Mucosa of stomach (tissue), 1 donor: Measurements from ENCODE around the gene SPINK2.

Experiments used
- H3K27me3 ChIP-seq: one replicate; pipeline ENCODE4 v1.7.0; 2013; ENCODE audit warnings: mild to moderate bottlenecking, low read length; ENCODE audit not compliant: control insufficient read depth, insufficient read depth
- H3K36me3 ChIP-seq: one replicate; pipeline ENCODE4 v1.7.0; 2013; ENCODE audit warnings: low read length; ENCODE audit not compliant: control insufficient read depth, insufficient read depth
- H3K4me1 ChIP-seq: one replicate; pipeline ENCODE4 v1.7.0; 2013; ENCODE audit warnings: mild to moderate bottlenecking, low read length; ENCODE audit not compliant: control insufficient read depth, insufficient read depth
- H3K4me3 ChIP-seq: one replicate; pipeline ENCODE4 v1.7.0; 2013; ENCODE audit warnings: low read length
- H3K9ac ChIP-seq: one replicate; pipeline ENCODE4 v1.7.0; 2013; ENCODE audit warnings: mild to moderate bottlenecking, low read length, moderate library complexity
- H3K9me3 ChIP-seq: one replicate; pipeline ENCODE4 v1.7.0; 2013; ENCODE audit warnings: mild to moderate bottlenecking, low read length, moderate library complexity; ENCODE audit not compliant: control insufficient read depth
- donor health status: Pancreatic carcinoma.

The SPINK2 gene

DNA sequence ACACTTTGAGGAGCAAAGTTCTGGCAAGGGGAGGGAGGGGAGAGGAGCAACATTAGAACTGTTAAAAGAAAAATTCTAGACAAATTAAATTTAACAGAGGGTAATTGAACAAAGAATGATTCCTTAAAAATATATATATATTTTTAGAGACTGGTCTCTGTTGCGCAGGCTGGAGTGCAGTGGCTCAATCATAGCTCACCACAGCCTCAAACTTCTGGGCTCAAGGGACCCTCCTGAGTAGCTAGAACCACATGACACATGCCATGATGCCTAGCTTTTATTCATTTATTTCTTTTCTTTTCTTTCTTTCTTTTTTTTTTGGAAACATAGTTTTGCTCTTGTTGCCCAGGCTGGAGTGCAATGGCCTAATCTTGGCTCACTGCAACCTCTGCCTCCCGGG, 19.1 kb upstream of the SPINK2 start:
- no peaks in the 10 kb centered on the region for H3K9me3 ChIP-seq
- H3K36me3 ChIP-seq, result no peaks in the 10 kb centered on the region
- H3K4me1 ChIP-seq, result no peaks in the 10 kb centered on the region
- H3K9ac ChIP-seq, result no peak overlapping the region
- H3K27me3 ChIP-seq, result no peaks in the 10 kb centered on the region
- no peak overlapping the region for H3K4me3 ChIP-seq

GRCh38 chr4:56828784-56829535, 7.5 kb upstream of the SPINK2 start:
- Histone ChIP-seq H3K27me3 (no peaks in the 10 kb centered on the region), H3K36me3 (no peaks in the 10 kb centered on the region), H3K4me3 (no peak overlapping the region), H3K4me1 (no peaks in the 10 kb centered on the region), H3K9me3 (no peaks in the 10 kb centered on the region), H3K9ac (no peak overlapping the region)

DNA sequence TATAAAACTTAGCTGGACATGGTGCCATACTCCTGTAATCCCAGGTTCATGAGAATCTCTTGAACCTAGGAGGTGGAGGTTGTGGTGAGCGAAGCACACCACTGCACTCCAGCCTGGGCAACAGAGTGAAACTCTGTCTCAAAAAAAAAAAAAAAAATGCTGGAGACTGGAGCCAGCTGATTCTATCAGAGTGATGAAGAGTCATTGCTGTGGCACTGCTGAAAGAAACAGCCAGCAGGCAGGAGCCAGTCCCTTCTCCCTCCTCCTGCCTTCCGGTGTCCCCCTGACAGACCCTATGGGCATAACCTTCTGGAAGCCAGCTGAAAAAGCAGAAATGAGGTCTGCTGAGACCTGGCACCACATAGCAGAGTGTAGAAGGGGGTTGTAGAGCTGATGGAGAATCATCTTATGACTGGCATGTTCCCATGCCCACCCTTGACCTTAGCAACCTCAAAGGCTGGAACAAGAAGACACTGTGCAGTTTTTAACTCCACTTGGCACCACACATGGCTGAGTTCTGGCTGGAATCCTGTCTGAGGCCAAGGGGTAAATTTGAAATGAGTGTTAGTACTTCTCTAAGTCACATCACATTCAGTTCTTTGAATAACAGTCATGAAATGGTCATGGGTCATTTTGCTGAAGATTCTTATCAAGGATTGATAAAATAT, 2.6 kb upstream of the SPINK2 start:
- H3K9me3 ChIP-seq, result no peaks in the 10 kb centered on the region
- peaks cover 19% of the 10 kb centered on the region for H3K27me3 ChIP-seq
- no peak overlapping the region for H3K9ac ChIP-seq
- no peak overlapping the region for H3K4me3 ChIP-seq
- H3K4me1 ChIP-seq, result no peaks in the 10 kb centered on the region
- no peaks in the 10 kb centered on the region for H3K36me3 ChIP-seq

- no peaks in the 10 kb centered on the region for H3K4me1 ChIP-seq
- H3K27me3 ChIP-seq, result peaks cover 19% of the 10 kb centered on the region
- H3K36me3 ChIP-seq, result no peaks in the 10 kb centered on the region
- H3K9ac ChIP-seq, result no peak overlapping the region
- H3K4me3 ChIP-seq, result no peak overlapping the region
- H3K9me3 ChIP-seq, result no peaks in the 10 kb centered on the region
Observed at GRCh38 chr4:56818797-56819196, 2.7 kb downstream of the SPINK2 start.

GRCh38 chr4:56817840-56818491, 3.5 kb downstream of the SPINK2 start:
- Histone ChIP-seq H3K4me3 (no peak overlapping the region), H3K36me3 (no peaks in the 10 kb centered on the region), H3K27me3 (peaks cover 19% of the 10 kb centered on the region), H3K4me1 (no peaks in the 10 kb centered on the region), H3K9ac (no peak overlapping the region), H3K9me3 (no peaks in the 10 kb centered on the region)

- Histone ChIP-seq H3K27me3 (no peaks in the 10 kb centered on the region), H3K4me1 (no peaks in the 10 kb centered on the region), H3K9me3 (no peaks in the 10 kb centered on the region), H3K36me3 (no peaks in the 10 kb centered on the region), H3K9ac (no peak overlapping the region), H3K4me3 (no peak overlapping the region)
Observed at GRCh38 chr4:56806666-56807065, 14.8 kb downstream of the SPINK2 start.

- Histone ChIP-seq H3K4me1 (no peaks in the 10 kb centered on the region), H3K9ac (no peak overlapping the region), H3K27me3 (no peaks in the 10 kb centered on the region), H3K4me3 (no peak overlapping the region), H3K9me3 (no peaks in the 10 kb centered on the region), H3K36me3 (no peaks in the 10 kb centered on the region)
Observed at GRCh38 chr4:56804551-56804950, 16.9 kb downstream of the SPINK2 start.

DNA sequence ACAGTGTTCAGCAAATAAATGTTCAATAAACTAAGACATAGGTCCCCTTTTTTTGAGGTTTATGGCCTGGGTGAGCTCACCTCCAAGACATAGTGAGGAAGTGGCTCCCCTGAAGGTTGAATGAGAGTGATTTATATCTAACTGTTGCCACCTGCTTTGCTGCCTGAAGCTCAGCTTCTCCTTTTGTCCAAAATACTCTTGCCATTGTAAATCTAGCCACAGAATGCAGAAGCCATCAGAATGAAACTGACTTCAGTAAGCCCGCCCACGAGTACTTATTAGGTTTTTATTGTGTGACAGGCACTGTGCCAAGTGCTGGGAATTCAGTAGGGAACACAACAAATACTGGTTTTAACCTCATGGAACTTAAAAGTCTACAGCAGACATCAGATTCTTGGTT, 18.0 kb downstream of the SPINK2 start:
- no peaks in the 10 kb centered on the region for H3K27me3 ChIP-seq
- no peak overlapping the region for H3K4me3 ChIP-seq
- H3K9me3 ChIP-seq, result no peaks in the 10 kb centered on the region
- no peak overlapping the region for H3K9ac ChIP-seq
- H3K4me1 ChIP-seq, result no peaks in the 10 kb centered on the region
- H3K36me3 ChIP-seq, result no peaks in the 10 kb centered on the region

- H3K36me3 ChIP-seq, result no peaks in the 10 kb centered on the region
- H3K4me1 ChIP-seq, result no peaks in the 10 kb centered on the region
- H3K4me3 ChIP-seq, result peak overlapping the region; percentile 89
- no peaks in the 10 kb centered on the region for H3K9me3 ChIP-seq
- H3K27me3 ChIP-seq, result no peaks in the 10 kb centered on the region
- H3K9ac ChIP-seq, result peak overlapping the region; percentile 74
Observed at GRCh38 chr4:56799824-56800756, 21.4 kb downstream of the SPINK2 start.

GRCh38 chr4:56799161-56799759, 22.2 kb downstream of the SPINK2 start:
- Histone ChIP-seq H3K4me3 (peak overlapping the region; percentile 89), H3K9me3 (no peaks in the 10 kb centered on the region), H3K36me3 (no peaks in the 10 kb centered on the region), H3K27me3 (no peaks in the 10 kb centered on the region), H3K4me1 (no peaks in the 10 kb centered on the region), H3K9ac (peak overlapping the region; percentile 74)

DNA sequence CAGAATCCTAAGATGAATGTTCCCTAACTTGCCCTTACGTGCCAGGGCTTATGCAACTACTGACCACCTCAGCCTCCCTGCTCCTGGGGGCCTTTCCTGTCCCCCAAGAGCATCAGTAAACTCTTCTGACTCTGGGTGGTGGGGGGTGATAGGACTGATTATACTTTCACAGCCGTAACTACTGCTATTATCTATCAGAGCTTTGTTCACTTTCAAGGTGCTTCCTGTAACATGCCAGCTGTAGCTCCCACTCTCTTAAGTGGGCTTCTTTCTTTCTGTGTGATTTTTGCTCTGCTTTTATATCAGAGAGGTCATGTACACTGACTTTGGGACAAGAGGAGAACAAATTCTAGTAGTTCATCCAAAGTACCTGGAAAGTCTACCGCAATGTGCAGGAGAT, 25.3 kb downstream of the SPINK2 start:
- Histone ChIP-seq H3K4me3 (no peak overlapping the region), H3K27me3 (no peaks in the 10 kb centered on the region), H3K9ac (no peak overlapping the region), H3K36me3 (no peaks in the 10 kb centered on the region), H3K9me3 (no peaks in the 10 kb centered on the region), H3K4me1 (no peaks in the 10 kb centered on the region)
